ENCODE results near the gene GNAO1.

GNAO1 gene

GRCh38 chr16:56362706-56363105 is 171.4 kb downstream of the GNAO1 start:
- CTCF ChIA-PET = interaction anchor here (0.6 kb wide), 1 partner anchor 346 kb away, joined by 3 read pairs; no protein-coding TSS in a partner anchor

GRCh38 chr16:56363181-56363716 is 172.0 kb downstream of the GNAO1 start:
- H3K4me1 ChIP-seq (ENCODE audit: control insufficient read depth, insufficient read depth, low read length) = no peaks in the 10 kb centered on the region
- no peaks in the 10 kb centered on the region for H3K9me3 ChIP-seq (ENCODE audit: control insufficient read depth, insufficient read depth, low read depth, low read length)
- H3K27ac ChIP-seq (ENCODE audit: extremely low read depth, low read depth, low read length) = no peak overlapping the region
- peaks cover 0 to 71% of the 10 kb centered on the region in 2 experiments for H3K36me3 ChIP-seq (ENCODE audit: control insufficient read depth in 2 of 2, insufficient read depth in 1 of 2, low read length in 2 of 2)
- POLR2A ChIA-PET = no interaction called here
- CTCF ChIA-PET = interaction anchor here (0.6 kb wide), 1 partner anchor 346 kb away, joined by 3 read pairs; no protein-coding TSS in a partner anchor
- no peak overlapping the region for H3K4me3 ChIP-seq (ENCODE audit: low read depth, low read length)
- no peak for TF ChIP-seq ZNF324 (tag by site-specific recombination; IDR thresholded peaks at IDR 0.05)
- TF ChIP-seq ZNF223 (tag by site-specific recombination; IDR thresholded peaks at IDR 0.05) = no peak
- TF ChIP-seq CTCF (tag by site-specific recombination; IDR thresholded peaks at IDR 0.05) = no peak
- TF ChIP-seq ZNF239 (tag by site-specific recombination; IDR thresholded peaks at IDR 0.05) = no peak

More at GRCh38 chr16:56362706-56363105, 171.4 kb downstream of the GNAO1 start:
- H3K4me3 ChIP-seq (ENCODE audit: low read depth, low read length) = no peak overlapping the region
- H3K9me3 ChIP-seq (ENCODE audit: control insufficient read depth, insufficient read depth, low read depth, low read length) = no peaks in the 10 kb centered on the region
- H3K4me1 ChIP-seq (ENCODE audit: control insufficient read depth, insufficient read depth, low read length) = no peaks in the 10 kb centered on the region; the same call in 1 of the 2 replicates
- TF ChIP-seq ZNF488 (tag by site-specific recombination; IDR thresholded peaks at IDR 0.05) (no peak), ZNF302 (tag by site-specific recombination; IDR thresholded peaks at IDR 0.05; ENCODE audit: low read depth) (no peak), ZNF830 (tag by site-specific recombination; IDR thresholded peaks at IDR 0.05; ENCODE audit: low read depth) (no peak), ZFP41 (tag by site-specific recombination; IDR thresholded peaks at IDR 0.05; ENCODE audit: borderline replicate concordance) (no peak), ZNF660 (tag by site-specific recombination; IDR thresholded peaks at IDR 0.05) (no peak), ZXDB (tag by site-specific recombination; IDR thresholded peaks at IDR 0.05) (no peak)
- H3K36me3 ChIP-seq (ENCODE audit: control insufficient read depth in 2 of 2, insufficient read depth in 1 of 2, low read length in 2 of 2) = peaks cover 0 to 65% of the 10 kb centered on the region in 2 experiments
- H3K27ac ChIP-seq (ENCODE audit: extremely low read depth, low read depth, low read length) = no peak overlapping the region
- POLR2A ChIA-PET = no interaction called here

GRCh38 chr16:56363781-56364565 is 172.7 kb downstream of the GNAO1 start:
- no peaks in the 10 kb centered on the region for H3K9me3 ChIP-seq (ENCODE audit: control insufficient read depth, insufficient read depth, low read depth, low read length)
- peaks cover 0 to 78% of the 10 kb centered on the region in 2 experiments for H3K36me3 ChIP-seq (ENCODE audit: control insufficient read depth in 2 of 2, insufficient read depth in 1 of 2, low read length in 2 of 2)
- POLR2A ChIA-PET = no interaction called here
- H3K4me1 ChIP-seq (ENCODE audit: control insufficient read depth, insufficient read depth, low read length) = no peaks in the 10 kb centered on the region
- TF ChIP-seq ZNF23 (tag by site-specific recombination; IDR thresholded peaks at IDR 0.05; ENCODE audit: borderline replicate concordance) = no peak
- no peak for TF ChIP-seq ZNF670 (tag by site-specific recombination; IDR thresholded peaks at IDR 0.05; ENCODE audit: low read depth)
- no peak for TF ChIP-seq TRIM28 (IDR thresholded peaks at IDR 0.05; ENCODE audit: borderline replicate concordance, low read length)
- TF ChIP-seq SP2 (tag by site-specific recombination; IDR thresholded peaks at IDR 0.05) = no peak
- no peak for TF ChIP-seq ZNF202 (tag by site-specific recombination; IDR thresholded peaks at IDR 0.05; ENCODE audit: borderline replicate concordance)
- no peak for TF ChIP-seq ZFP41 (tag by site-specific recombination; IDR thresholded peaks at IDR 0.05; ENCODE audit: borderline replicate concordance)
- no peak for TF ChIP-seq ZNF585B (tag by site-specific recombination; IDR thresholded peaks at IDR 0.05)
- TF ChIP-seq ZBTB17 (tag by site-specific recombination; IDR thresholded peaks at IDR 0.05) = no peak
- TF ChIP-seq KLF9 (tag by site-specific recombination; IDR thresholded peaks at IDR 0.05; ENCODE audit: low read depth) = no peak
- TF ChIP-seq ZNF792 (tag by site-specific recombination; IDR thresholded peaks at IDR 0.05) = no peak
- no peak for TF ChIP-seq ZNF221 (tag by site-specific recombination; IDR thresholded peaks at IDR 0.05; ENCODE audit: borderline replicate concordance)
- TF ChIP-seq HOXA7 (CRISPR knock-in tag; IDR thresholded peaks at IDR 0.05; ENCODE audit: borderline replicate concordance) = no peak
- CTCF ChIA-PET = no interaction called here
- no peak overlapping the region for H3K27ac ChIP-seq (ENCODE audit: extremely low read depth, low read depth, low read length)
- H3K4me3 ChIP-seq (ENCODE audit: low read depth, low read length) = no peak overlapping the region

Data from HEK293 (cell line).